Stimulated activated CD4-positive, alpha-beta T cell treated with anti-CD3 and anti-CD28 coated beads, Interleukin-1b, Interleukin-23, amount 100 ng/mL, for 1 hour (primary cell): ENCODE measurements around the gene NDST1.

Source experiments
- DNase-seq, 2 donors: peaks; one replicate each; pipeline ENCODE4 v3.0.0-alpha.2; 2020; ENCODE audit warnings: low read depth in 2 of 2

The NDST1 gene

DNA sequence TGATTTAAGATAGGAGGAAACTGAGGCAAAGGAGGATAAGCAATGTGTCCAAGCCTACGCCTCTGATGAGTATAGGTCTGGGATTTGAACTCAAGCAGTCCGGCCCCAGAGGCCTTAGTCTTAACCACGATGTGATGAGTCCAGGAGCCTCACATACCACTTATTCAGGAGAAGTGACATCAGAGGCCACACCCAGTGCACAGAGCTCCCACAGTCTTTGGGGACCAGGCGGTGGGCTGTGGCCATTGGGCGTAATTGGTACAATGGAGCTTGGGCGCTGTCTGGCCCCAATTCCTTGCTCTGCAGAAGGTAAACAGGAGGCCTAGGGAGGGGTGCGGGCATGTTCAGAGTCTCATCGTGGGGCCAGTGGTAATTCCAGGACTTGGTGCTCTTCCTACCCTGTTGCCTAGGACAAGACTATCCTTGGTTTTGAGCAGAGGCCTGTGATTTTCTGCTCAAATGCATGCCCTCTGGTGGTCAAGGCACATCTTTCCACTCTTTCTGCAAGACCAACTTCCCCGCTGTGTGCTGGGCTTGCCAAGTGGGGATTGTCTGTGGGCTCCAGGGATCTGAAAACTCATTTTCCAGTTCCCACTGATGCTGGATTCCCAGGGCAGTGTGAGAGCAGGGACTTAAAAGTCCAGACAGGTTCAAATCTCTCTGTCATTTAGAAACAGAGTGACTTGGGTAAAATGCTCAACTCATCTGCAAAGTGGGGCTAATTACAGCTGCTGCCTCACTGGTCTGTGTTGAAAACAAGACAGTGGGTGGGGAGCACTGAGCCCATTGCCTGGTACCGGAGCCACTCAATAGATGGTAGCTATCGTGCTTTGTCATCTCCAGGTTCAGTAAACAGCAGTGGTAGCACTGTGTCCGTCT is 15.8 kb downstream of the NDST1 start:
- no peak for DNase-seq

DNA sequence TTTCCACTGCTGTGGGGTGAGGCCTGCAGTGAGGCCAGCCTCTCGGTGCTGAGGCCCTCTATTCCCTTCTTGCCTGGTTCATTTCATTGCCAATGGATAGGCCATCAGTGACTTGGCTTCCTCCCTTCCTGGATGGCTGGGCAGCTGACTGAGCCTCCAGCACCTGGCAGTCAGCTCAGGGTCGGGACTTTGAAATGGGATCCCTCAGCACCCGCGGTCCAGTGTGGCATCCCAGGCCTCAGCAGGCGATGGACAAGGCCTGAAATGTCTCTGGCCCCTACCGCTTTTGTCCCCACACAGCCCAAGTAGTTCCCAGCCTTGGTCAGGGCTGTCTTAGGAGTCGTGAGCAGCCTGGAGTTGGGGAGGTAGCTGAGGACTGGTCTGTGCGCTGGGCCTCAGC is 17.2 kb downstream of the NDST1 start:
- no peak for DNase-seq

GRCh38 chr5:150525781-150526180 is 17.9 kb downstream of the NDST1 start:
- no peak for DNase-seq

- no peak for DNase-seq
These were observed 19.1 kb downstream of the NDST1 start for GRCh38 chr5:150527038-150527437.

GRCh38 chr5:150527808-150528207 is 19.9 kb downstream of the NDST1 start:
- no peak for DNase-seq

GRCh38 chr5:150528924-150529546 is 21.1 kb downstream of the NDST1 start:
- no peak for DNase-seq

DNA sequence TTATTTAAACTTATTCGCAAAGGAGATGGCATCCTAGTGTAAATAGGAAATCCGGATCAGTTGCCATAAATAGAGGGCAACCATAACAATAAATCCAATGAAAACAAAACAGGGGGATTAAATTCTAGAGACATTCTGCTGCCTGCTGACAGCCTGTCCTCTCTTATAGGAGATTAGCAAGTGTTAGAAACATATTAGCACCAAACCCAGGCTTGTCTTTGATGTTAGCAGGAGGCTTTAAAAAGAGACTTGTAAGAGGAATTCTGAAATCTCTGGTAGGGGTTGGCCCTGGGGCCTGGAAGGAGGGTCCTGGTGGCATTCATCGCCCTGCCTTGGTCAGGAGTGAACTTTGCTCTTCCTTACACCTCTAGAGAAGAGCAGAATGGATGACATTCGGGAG is 21.6 kb downstream of the NDST1 start:
- DNase-seq, result no peak

GRCh38 chr5:150530423-150530822 is 22.5 kb downstream of the NDST1 start:
- DNase-seq, result no peak

- DNase-seq, result no peak
These were observed 23.1 kb downstream of the NDST1 start for GRCh38 chr5:150530951-150531588.

- DNase-seq, result no peak
These were observed 23.8 kb downstream of the NDST1 start for GRCh38 chr5:150531686-150532085.

DNA sequence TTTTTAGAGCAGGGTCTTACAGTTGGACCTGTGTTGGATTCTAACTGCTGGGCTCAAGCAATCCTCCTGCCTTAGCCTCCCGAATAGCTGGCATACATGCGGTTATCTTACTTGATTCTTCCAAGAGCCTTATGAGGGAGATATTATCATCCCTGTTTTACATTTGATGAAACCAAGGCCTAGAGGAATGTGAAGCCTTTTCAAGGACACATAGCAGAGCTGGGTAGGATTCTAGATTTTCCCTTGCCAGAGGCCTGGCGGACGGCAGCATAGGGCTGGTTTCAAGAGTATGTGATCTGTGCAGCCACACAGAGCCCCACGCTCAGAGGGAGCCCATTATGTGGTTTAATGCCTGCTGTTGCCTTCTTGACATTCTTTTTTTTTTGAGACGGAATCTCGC is 24.2 kb downstream of the NDST1 start:
- DNase-seq, result no peak

DNA sequence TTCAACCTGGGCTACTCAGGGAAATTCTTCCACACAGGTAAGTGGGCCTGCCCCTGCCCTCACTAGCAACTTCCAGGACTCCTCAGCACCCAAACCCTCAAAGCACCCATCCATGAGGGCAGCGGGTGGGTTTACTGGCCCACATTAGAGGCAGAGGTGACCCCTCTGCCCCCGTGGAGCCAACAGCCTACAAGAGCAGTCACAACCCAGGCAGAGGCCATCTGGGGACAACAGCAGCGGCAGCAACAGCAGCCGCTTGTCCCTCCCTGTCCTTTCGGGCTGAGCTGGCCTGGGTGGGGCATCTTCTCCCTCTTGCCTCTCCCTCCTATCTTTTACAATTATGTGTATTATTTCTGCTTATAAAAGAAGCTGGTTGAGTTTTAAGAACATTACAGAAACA is 25.1 kb downstream of the NDST1 start:
- DNase-seq, result no peak

DNA sequence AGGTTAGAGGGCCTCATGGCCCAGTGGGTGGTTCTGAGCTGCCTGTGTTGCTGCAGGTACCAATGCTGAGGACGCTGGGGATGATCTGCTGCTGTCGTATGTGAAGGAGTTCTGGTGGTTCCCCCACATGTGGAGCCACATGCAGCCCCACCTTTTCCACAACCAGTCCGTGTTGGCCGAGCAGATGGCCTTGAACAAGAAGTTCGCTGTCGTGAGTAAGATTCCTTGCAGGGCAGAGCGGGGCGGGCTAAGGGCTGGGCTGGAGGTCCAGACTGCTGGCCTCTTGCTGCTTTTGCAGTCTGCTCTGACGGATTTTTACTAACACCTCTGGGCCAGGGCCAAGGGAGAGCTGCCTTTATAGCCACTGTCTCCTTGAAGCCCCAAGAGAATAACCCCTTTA is 26.9 kb downstream of the NDST1 start:
- DNase-seq, result no peak

DNA sequence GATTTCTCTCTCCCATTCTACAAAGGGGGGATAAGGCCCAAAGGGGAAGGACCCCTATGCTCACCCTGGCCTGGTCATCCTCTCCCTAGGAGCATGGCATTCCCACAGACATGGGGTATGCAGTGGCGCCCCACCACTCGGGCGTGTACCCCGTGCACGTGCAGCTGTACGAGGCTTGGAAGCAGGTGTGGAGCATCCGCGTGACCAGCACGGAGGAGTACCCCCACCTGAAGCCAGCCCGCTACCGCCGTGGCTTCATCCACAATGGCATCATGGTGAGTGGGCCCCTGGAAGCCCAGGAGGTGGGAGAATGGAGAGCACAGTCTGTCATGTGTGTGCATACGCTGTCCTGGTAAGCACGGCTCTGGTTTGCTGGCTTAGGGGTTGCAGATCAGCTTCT is 27.7 kb downstream of the NDST1 start:
- DNase-seq, result no peak

DNA sequence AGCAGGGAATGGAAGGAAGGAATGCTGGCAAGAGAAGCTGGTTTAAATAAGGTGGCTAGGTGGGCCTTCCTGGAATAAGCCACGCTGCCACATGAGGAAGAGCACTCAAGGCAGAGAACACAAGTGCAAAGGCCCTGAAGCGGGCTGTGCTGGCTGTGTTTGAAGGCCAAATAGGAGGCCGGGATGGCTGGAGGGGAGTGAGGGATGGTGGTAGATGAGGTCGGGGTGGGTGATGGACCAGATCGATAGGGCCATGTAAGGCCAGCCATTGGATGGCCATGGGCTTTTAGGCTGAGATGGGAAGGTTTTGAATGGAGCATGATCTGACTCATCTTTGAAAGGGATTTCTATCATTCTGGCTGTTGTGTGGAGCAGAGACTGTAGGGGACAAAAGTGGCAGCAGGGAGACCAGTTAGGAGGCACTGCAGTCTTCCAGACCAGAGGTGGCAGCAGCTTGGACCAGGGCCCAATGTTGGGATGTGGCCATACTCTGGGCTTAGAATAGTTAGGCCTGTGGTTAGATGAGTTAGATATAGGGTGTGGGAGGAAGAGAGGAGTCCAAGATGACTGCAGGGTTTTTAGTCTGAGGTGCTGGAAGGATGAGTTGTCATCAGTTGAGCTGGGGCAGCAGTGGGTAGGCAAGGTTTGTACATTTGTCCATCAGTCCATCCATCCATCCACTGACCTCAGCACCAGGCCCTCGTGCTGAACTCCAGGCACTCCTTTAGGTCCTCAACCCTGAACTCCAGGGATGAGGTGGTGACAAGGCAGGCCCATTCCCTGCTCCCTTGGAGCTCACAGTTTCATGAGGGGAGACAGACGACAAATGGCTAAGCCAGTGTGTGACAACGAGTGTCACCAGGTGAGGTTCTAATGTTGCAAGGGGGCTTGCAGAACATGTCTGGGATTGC is 30.3 kb downstream of the NDST1 start:
- no peak for DNase-seq

DNA sequence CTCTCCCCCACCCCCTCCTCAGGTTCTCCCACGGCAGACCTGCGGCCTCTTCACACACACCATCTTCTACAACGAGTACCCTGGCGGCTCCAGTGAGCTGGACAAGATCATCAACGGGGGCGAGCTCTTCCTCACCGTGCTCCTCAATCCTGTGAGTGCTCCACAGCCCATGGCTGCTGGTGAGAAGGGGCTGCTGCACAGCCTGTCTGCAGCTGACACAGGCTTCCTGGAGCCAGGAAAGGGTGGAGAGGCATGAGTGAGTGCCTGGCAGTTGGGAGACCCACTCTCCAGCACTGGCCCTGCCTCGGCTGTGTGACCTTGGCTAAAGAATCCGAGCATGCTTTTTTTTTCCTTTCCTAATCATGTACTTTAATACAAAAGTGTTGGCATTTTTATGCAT is 31.3 kb downstream of the NDST1 start:
- no peak for DNase-seq

DNA sequence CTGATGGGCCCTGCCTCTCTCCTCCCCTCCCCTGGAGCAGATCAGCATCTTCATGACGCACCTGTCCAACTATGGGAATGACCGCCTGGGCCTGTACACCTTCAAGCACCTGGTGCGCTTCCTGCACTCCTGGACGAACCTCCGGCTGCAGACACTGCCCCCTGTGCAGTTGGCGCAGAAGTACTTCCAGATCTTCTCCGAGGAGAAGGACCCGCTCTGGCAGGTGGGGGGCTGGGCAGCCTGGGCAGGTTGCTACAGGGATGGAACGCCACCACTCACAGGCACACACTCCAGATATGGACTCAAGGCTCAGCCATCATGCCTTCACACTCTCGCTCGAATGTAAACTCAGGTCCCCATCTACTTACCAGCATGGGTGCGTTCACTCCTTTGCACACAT is 32.1 kb downstream of the NDST1 start:
- no peak for DNase-seq

DNA sequence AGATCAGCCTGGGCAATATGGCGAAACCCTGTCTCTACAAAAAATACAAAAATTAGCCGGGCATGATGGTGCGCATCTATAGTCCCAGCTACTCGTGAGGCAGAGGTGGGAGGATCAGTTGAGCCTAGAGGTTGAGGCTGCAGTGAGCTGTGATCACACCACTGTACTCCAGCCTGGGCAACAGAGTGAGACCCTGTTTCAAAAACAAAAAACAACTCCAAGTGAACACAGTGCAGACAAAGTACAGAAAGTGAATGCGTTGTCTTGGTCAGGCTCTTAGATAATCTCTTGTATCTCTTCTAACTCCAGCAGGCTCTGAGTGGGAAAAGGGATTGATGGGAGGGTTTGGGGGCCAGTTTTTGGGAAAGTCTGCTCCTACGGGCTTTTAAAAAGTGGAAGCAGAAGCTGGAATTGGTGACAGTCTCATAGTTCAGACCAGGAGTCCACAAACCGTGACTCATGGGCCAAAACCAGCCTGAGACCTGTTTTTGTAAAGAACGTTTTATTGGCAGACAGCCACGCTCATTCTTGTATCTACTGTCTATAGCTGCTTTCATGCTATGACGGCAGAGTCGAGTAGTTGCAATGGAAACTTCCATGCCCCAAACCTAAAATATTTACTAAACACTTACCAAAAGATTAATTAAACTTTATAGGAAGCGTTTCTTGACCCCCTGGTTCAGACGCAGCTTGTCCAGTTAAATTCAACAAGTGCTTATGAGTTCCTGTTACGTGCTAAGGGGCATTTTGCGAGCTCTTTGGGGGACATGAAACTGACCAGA is 32.9 kb downstream of the NDST1 start:
- DNase-seq, result no peak

- no peak for DNase-seq
These were observed 33.4 kb downstream of the NDST1 start for GRCh38 chr5:150541397-150541675.

GRCh38 chr5:150541895-150542294 is 34.0 kb downstream of the NDST1 start:
- no peak for DNase-seq

DNA sequence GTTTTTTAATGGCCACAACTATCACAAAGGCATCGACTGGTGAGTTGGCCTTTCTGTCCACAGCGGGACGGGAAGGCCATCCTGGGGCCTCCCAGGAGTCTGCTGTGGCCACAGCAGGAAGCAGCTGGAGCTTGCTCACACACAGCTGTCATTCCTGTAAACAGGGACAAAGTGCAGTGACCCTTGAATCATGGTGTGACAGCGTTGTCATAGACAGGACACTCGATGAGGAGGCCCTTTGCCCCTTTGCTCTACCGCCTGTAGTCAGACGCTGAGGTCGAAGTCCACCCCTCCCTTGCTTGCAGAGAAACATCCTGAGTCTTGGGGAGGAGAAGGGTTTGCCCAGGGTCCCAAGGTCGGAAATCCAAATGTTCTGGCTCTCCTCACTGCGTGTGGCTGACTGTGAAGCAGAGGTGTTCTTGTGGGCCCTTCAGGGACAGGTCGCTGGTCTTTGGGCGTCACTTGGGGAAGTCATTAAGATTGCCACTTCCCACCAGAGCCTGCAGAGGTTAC is 35.1 kb downstream of the NDST1 start:
- DNase-seq, result no peak
